ENCODE data around the gene DEPDC1. TPM values are rescaled to one million over a fixed set of nuclear protein-coding genes. Genes with fewer than 3 reads are reported as not detected.

DEPDC1 gene
- total RNA-seq, result 1 to 10 TPM in 1 of 10 donors, under 1 TPM in 9; 0.11 to 1.9 (median 0.33) TPM
- under 1 TPM; 0.03 to 0.07 TPM for polyA plus RNA-seq
- long read RNA-seq, donor 1, full-length matches to known transcripts, result 1 of 1 reads
- long read RNA-seq, donor 1, partial matches to known transcripts, result 0 of 1 reads
- long read RNA-seq, donor 1, other reads (novel, unspliced or antisense), result 0 of 1 reads
- long read RNA-seq, donor 2, result 0 reads
- long read RNA-seq, donor 3, partial matches to known transcripts, result 1 of 1 reads
- long read RNA-seq, donor 3, other reads (novel, unspliced or antisense), result 0 of 1 reads

GRCh38 chr1:68496680-68497357, at the start of gene DEPDC1:
Gene DEPDC1, minus strand, starts transcription at chr1:68497082. Its CDS starts 83 bp downstream, at chr1:68496999.
- ATAC-seq, result peak; percentile 99 to 100 (median 100)
- 0 to 3% methylated on average over 59 to 64 of the region's 64 CpGs for WGBS, 2 donors
- intact Hi-C loops (cut with DNase I), result no loop called here

GRCh38 chr1:68544651-68545050, 47.8 kb upstream of the DEPDC1 start:
- H3K9me3 ChIP-seq, result peaks cover 0 to 12% (median 0%) of the 10 kb centered on the region in 11 donors
- TF ChIP-seq CTCF (IDR thresholded peaks at IDR 0.05), result no peak
- no peak overlapping the region for H3K27ac ChIP-seq
- no peak overlapping the region for H3K4me3 ChIP-seq
- ATAC-seq (no peak), DNase-seq (no peak)
- WGBS, 2 donors, result 85 to 87% methylated on average over 4 of the region's 4 CpGs
- H3K36me3 ChIP-seq, result no peaks in the 10 kb centered on the region
- H3K4me1 ChIP-seq, result no peaks in the 10 kb centered on the region
- H3K27me3 ChIP-seq, result no peaks in the 10 kb centered on the region
- intact Hi-C loops (cut with DNase I), result no loop called here

More at GRCh38 chr1:68496680-68497357, at the start of gene DEPDC1:
- no peaks in the 10 kb centered on the region for H3K36me3 ChIP-seq
- peaks cover 0 to 19% (median 14%) of the 10 kb centered on the region in 9 donors for H3K4me1 ChIP-seq
- H3K9me3 ChIP-seq, result peaks cover 0 to 4% (median 0%) of the 10 kb centered on the region in 11 donors
- peak in 3 of 9 donors; percentile 25 to 29 (median 26) for TF ChIP-seq CTCF (IDR thresholded peaks at IDR 0.05)
- no peaks in the 10 kb centered on the region for H3K27me3 ChIP-seq
- H3K4me3 ChIP-seq, result peak within 1 kb of the TSS; percentile 15 to 72 (median 67)
- DNase-seq, result peak; percentile 94 to 96
- H3K27ac ChIP-seq, result peak within 1 kb of the TSS in 2 of 10 donors; percentile 13 to 67

GRCh38 chr1:68542586-68542985, 45.7 kb upstream of the DEPDC1 start:
- H3K4me3 ChIP-seq, result no peak overlapping the region
- no peaks in the 10 kb centered on the region for H3K36me3 ChIP-seq
- no peak overlapping the region for H3K27ac ChIP-seq
- TF ChIP-seq CTCF (IDR thresholded peaks at IDR 0.05), result no peak
- no peaks in the 10 kb centered on the region for H3K9me3 ChIP-seq
- DNase-seq (no peak), ATAC-seq (no peak)
- no peaks in the 10 kb centered on the region for H3K27me3 ChIP-seq
- intact Hi-C loops (cut with DNase I), result no loop called here
- H3K4me1 ChIP-seq, result no peaks in the 10 kb centered on the region

GRCh38 chr1:68538941-68539340, 42.1 kb upstream of the DEPDC1 start:
- ATAC-seq (no peak), DNase-seq (no peak)
- Histone ChIP-seq H3K4me3 (no peak overlapping the region), H3K27ac (no peak overlapping the region), H3K4me1 (no peaks in the 10 kb centered on the region), H3K36me3 (no peaks in the 10 kb centered on the region), H3K9me3 (no peaks in the 10 kb centered on the region), H3K27me3 (no peaks in the 10 kb centered on the region)
- TF ChIP-seq CTCF (IDR thresholded peaks at IDR 0.05), result no peak
- intact Hi-C loops (cut with DNase I), result no loop called here

Data from heart right ventricle (tissue), 16 donors.